ENCODE results near the gene PRRG1.

PRRG1 gene

GRCh38 chrX:37445182-37445581, 96.0 kb downstream of the PRRG1 start:
- TF ChIP-seq ZBTB7A (IDR thresholded peaks at IDR 0.05; ENCODE audit: low read depth) (no peak), REST (IDR thresholded peaks at IDR 0.05; ENCODE audit: low read depth) (no peak), YY1 (IDR thresholded peaks at IDR 0.05; ENCODE audit: low read depth) (no peak), EP300 (IDR thresholded peaks at IDR 0.05; ENCODE audit: borderline replicate concordance) (no peak), TEAD4 (IDR thresholded peaks at IDR 0.05) (no peak), USF1 (IDR thresholded peaks at IDR 0.05) (no peak), EGR1 (IDR thresholded peaks at IDR 0.05) (no peak), CEBPB (IDR thresholded peaks at IDR 0.05) (no peak), RAD21 (IDR thresholded peaks at IDR 0.05; ENCODE audit: low read depth) (no peak), TCF12 (IDR thresholded peaks at IDR 0.05; ENCODE audit: low read depth) (no peak), FOXM1 (IDR thresholded peaks at IDR 0.05; ENCODE audit: borderline replicate concordance, low read depth) (no peak), CREB1 (IDR thresholded peaks at IDR 0.05; ENCODE audit: low read depth) (no peak), NFIC (IDR thresholded peaks at IDR 0.05) (no peak), MAX (IDR thresholded peaks at IDR 0.05) (no peak), TAF1 (IDR thresholded peaks at IDR 0.05; ENCODE audit: low read depth) (no peak)

GRCh38 chrX:37453821-37454220, 104.7 kb downstream of the PRRG1 start:
- TF ChIP-seq NFIC (IDR thresholded peaks at IDR 0.05) (no peak), REST (IDR thresholded peaks at IDR 0.05; ENCODE audit: low read depth) (no peak), FOXM1 (IDR thresholded peaks at IDR 0.05; ENCODE audit: borderline replicate concordance, low read depth) (no peak), MAX (IDR thresholded peaks at IDR 0.05) (no peak), USF1 (IDR thresholded peaks at IDR 0.05) (no peak), TAF1 (IDR thresholded peaks at IDR 0.05; ENCODE audit: low read depth) (no peak)

- 0 out of 2 replicates have a peak, but pooled peaks have one; percentile 27 for TF ChIP-seq USF1 (IDR thresholded peaks at IDR 0.05)
- no peak for TF ChIP-seq RAD21 (IDR thresholded peaks at IDR 0.05; ENCODE audit: low read depth)
- TF ChIP-seq ZBTB7A (IDR thresholded peaks at IDR 0.05; ENCODE audit: low read depth): no peak
- peak; percentile 58 for TF ChIP-seq TEAD4 (IDR thresholded peaks at IDR 0.05)
- TF ChIP-seq EGR1 (IDR thresholded peaks at IDR 0.05): no peak
- TF ChIP-seq EP300 (IDR thresholded peaks at IDR 0.05; ENCODE audit: borderline replicate concordance): peak; percentile 48; the same call in 1 of the 2 replicates
- TF ChIP-seq TCF12 (IDR thresholded peaks at IDR 0.05; ENCODE audit: low read depth): peak; percentile 10; the same call in 1 of the 2 replicates
- TF ChIP-seq NFIC (IDR thresholded peaks at IDR 0.05): peak; percentile 43; the same call in 1 of the 2 replicates
Observed at GRCh38 chrX:37454537-37455285, 105.5 kb downstream of the PRRG1 start.

- TF ChIP-seq NFIC (IDR thresholded peaks at IDR 0.05) (peak; percentile 68), MAX (IDR thresholded peaks at IDR 0.05) (no peak), TCF12 (IDR thresholded peaks at IDR 0.05; ENCODE audit: low read depth) (0 out of 2 replicates have a peak, but pooled peaks have one; percentile 12)
Observed at GRCh38 chrX:37455381-37455780, 106.2 kb downstream of the PRRG1 start.

- no peak for TF ChIP-seq USF1 (IDR thresholded peaks at IDR 0.05)
- no peak for TF ChIP-seq ZBTB7A (IDR thresholded peaks at IDR 0.05; ENCODE audit: low read depth)
- no peak for TF ChIP-seq REST (IDR thresholded peaks at IDR 0.05; ENCODE audit: low read depth)
- no peak for TF ChIP-seq TCF12 (IDR thresholded peaks at IDR 0.05; ENCODE audit: low read depth)
- no peak for TF ChIP-seq YY1 (IDR thresholded peaks at IDR 0.05; ENCODE audit: low read depth)
- no peak for TF ChIP-seq RAD21 (IDR thresholded peaks at IDR 0.05; ENCODE audit: low read depth)
- TF ChIP-seq FOXM1 (IDR thresholded peaks at IDR 0.05; ENCODE audit: borderline replicate concordance, low read depth): no peak
- TF ChIP-seq CEBPB (IDR thresholded peaks at IDR 0.05): no peak
- no peak for TF ChIP-seq TEAD4 (IDR thresholded peaks at IDR 0.05)
- TF ChIP-seq EGR1 (IDR thresholded peaks at IDR 0.05): no peak
- no peak for TF ChIP-seq MAX (IDR thresholded peaks at IDR 0.05)
- no peak for TF ChIP-seq TAF1 (IDR thresholded peaks at IDR 0.05; ENCODE audit: low read depth)
- no peak for TF ChIP-seq EP300 (IDR thresholded peaks at IDR 0.05; ENCODE audit: borderline replicate concordance)
- no peak for TF ChIP-seq CREB1 (IDR thresholded peaks at IDR 0.05; ENCODE audit: low read depth)
- no peak for TF ChIP-seq NFIC (IDR thresholded peaks at IDR 0.05)
Observed at GRCh38 chrX:37462346-37462745, 113.2 kb downstream of the PRRG1 start.
